GM12891 (cell line): ENCODE measurements around the gene GPR39.

Source experiments
- POLR2A ChIP-seq: IDR thresholded peaks from 2 replicates; pipeline ENCODE4 v1.6.1; 2011; ENCODE audit warnings: low read depth, low read length, control low read depth
- POLR2AphosphoS5 ChIP-seq: IDR thresholded peaks from 2 replicates; pipeline ENCODE4 v1.6.1; 2011; ENCODE audit warnings: low read depth, low read length, control low read depth
- POU2F2 ChIP-seq: IDR thresholded peaks from 2 replicates; pipeline ENCODE4 v1.6.1; 2011; ENCODE audit warnings: low read depth, mild to moderate bottlenecking, control low read depth, low read length, moderate library complexity
- SPI1 ChIP-seq: IDR thresholded peaks from 2 replicates; pipeline ENCODE4 v1.6.1; 2011; ENCODE audit warnings: low read depth, low read length, control low read depth
- TAF1 ChIP-seq: IDR thresholded peaks from 2 replicates; pipeline ENCODE4 v1.6.1; 2011; ENCODE audit warnings: low read depth, low read length, control low read depth

- TF ChIP-seq POLR2A: no peak
- no peak for TF ChIP-seq TAF1
- no peak for TF ChIP-seq POLR2AphosphoS5
- no peak for TF ChIP-seq POU2F2
- no peak for TF ChIP-seq SPI1
These were observed 25.2 kb upstream of the GPR39 start for GRCh38 chr2:132391378-132391777.
